Heart left ventricle (tissue), 16 donors: ENCODE data around the gene TENT5C. TPM values are rescaled to one million over a fixed set of nuclear protein-coding genes. Genes with fewer than 3 reads are reported as not detected.
A peak's percentile ranks its signal among the peaks of the same experiment; 100 is the strongest.

Experiments used
- ATAC-seq, 4 donors: fragments of 200-7000 bp; cut with Tn5 transposase; one replicate each; pipeline ENCODE4 v1.9.1; 2020 to 2022; ENCODE audit warnings: moderate library complexity in 4 of 4, mild to moderate bottlenecking in 3 of 4, moderate number of reproducible peaks in 1 of 4
- DNase-seq, 5 donors: peaks; one replicate each; pipeline ENCODE4 v3.0.0-alpha.2; 2020
- H3K27ac ChIP-seq, 12 donors: fragments of 200-600 bp; sonication (generic) in 4 of 12; one replicate each; pipeline versions ENCODE4 v1.5.0 to v1.8.0; 2016 to 2022; ENCODE audit warnings: mild to moderate bottlenecking in 2 of 12
- H3K27me3 ChIP-seq, 9 donors: fragments of 200-600 bp; sonication (generic) in 2 of 9; one replicate each; pipeline versions ENCODE4 v1.5.1 to v1.8.0; 2016 to 2022; ENCODE audit warnings: mild to moderate bottlenecking in 3 of 9
- H3K36me3 ChIP-seq, 9 donors: fragments of 200-600 bp; sonication (generic) in 2 of 9; one replicate each; pipeline versions ENCODE4 v1.5.0 to v1.8.0; 2018 to 2022; ENCODE audit warnings: mild to moderate bottlenecking in 2 of 9
- H3K4me1 ChIP-seq, 12 donors: fragments of 200-600 bp; sonication (generic) in 4 of 12; one replicate each; pipeline versions ENCODE4 v1.5.0 to v1.8.0; 2016 to 2022; ENCODE audit warnings: mild to moderate bottlenecking in 3 of 12
- H3K4me3 ChIP-seq, 12 donors: fragments of 200-600 bp; sonication (generic) in 4 of 12; one replicate each; pipeline versions ENCODE4 v1.5.0 to v1.8.0; 2017 to 2022; ENCODE audit warnings: mild to moderate bottlenecking in 9 of 12, moderate library complexity in 4 of 12
- H3K9me3 ChIP-seq, 12 donors: fragments of 200-600 bp; sonication (generic) in 4 of 12; one replicate each; pipeline versions ENCODE4 v1.5.0 to v1.8.0; 2016 to 2022; ENCODE audit warnings: mild to moderate bottlenecking in 1 of 12
- CTCF ChIP-seq, 12 donors: fragments of 200-600 bp; sonication (generic) in 4 of 12; IDR thresholded peaks; one replicate each; pipeline versions ENCODE4 v1.5.0 to v1.8.0; 2018 to 2022; ENCODE audit warnings: antibody characterized with exemption in 12 of 12, mild to moderate bottlenecking in 5 of 12
- POLR2A ChIP-seq, 2 donors: fragments of 450-650 bp; IDR thresholded peaks; one replicate each; pipeline ENCODE4 v1.6.1; 2017; ENCODE audit warnings: antibody characterized with exemption in 2 of 2, mild to moderate bottlenecking in 2 of 2, moderate library complexity in 2 of 2
- WGBS, 4 donors: extraction: QIAGEN DNeasy Blood & Tissue Kit in 2 of 4; methylation state at CpG; one replicate each; pipeline versions ENCODE4 v1.1.5 to v1.1.7; 2013 to 2018; 5-methylcytosine and 5-hydroxymethylcytosine counted together
- intact Hi-C, 10 donors: fragments of 100-400 bp; cut with DNase I; formaldehyde crosslinking; loops; one replicate each; pipeline versions ENCODE4 v1.11.1 to v1.14.2; 2022
- polyA plus RNA-seq, 2 donors: library from polyadenylated mRNA; stranded (reverse); fragments of 200-250 nt; gene quantifications; one replicate each; pipeline ENCODE4 v1.2.3, GENCODE V29; 2013
- total RNA-seq, 9 donors: library from RNA; depleted of rRNA in 2 of 9; stranded (reverse); fragments of >200 nt in 2 of 9; fragmentation: NEBNext Ultra II Directional in 3 of 9; extraction: Animal tissue kit (Norgen Biotek cat#: 25700) in 3 of 9; gene quantifications; one replicate each; pipeline versions ENCODE4 v1.1.0 to v1.2.4, GENCODE V29; 2016 to 2023
- donor health status: ischemic (EF 13 %, LVEDD 7.1; RV severe dilation, severe dysfunction).
- donor health status: healthy with polysubstance abuse.
- donor health status: DM: no; HTN: yes; CAD: no.
- donor health status: DM: no; HTN: no; CAD: no.
- donor health status: ischemic (EF 25% LVEDD 6.9; RV normal size, moderate dysfunction).
- donor health status: ischemic (EF 25% LVEDD 5.7; RV mildly dilated, moderate dysfunction).
- donor health status: healthy.
- donor health status: DM: yes; HTN: yes; CAD: no.
- donor health status: ischemic (EF 35%, LVEDD 5.7; RV mildly dilated, moderate dysfunction).
- donor health status: nonischemic (EF 11% LVEDD 7.7; RV severe dilation, severe dysfunction).
- donor health status: DM: yes; HTN: yes; CAD: no.
- donor health status: PGD.
- donor health status: ischemic (EF 29% LVEDD 5.4; RV normal size, mild dysfunction).
- donor health status: nonischemic (EF 23%, LVEDD 6.1; RV moderate dilation, normal function).

TENT5C gene
- total and polyA plus RNA-seq, 11 donors, result 3.7 to 21.6 (median 14.5) TPM

GRCh38 chr1:117613249-117613968, 7.6 kb downstream of the TENT5C start:
- Histone ChIP-seq H3K4me3 (no peak overlapping the region), H3K4me1 (peaks cover 0 to 67% (median 39%) of the 10 kb centered on the region in 12 donors), H3K36me3 (no peaks in the 10 kb centered on the region), H3K9me3 (no peaks in the 10 kb centered on the region), H3K27me3 (no peaks in the 10 kb centered on the region), H3K27ac (peak overlapping the region in 9 of 12 donors; percentile 19 to 65 (median 47))
- ATAC-seq (peak in 1 of 4 donors; percentile 38), DNase-seq (peak in 1 of 5 donors; percentile 6)
- intact Hi-C loops, result loop anchor here in 1 of 10 donors (5.0 kb wide), 1 partner anchor 59 kb away; no protein-coding TSS in a partner anchor
- WGBS, 4 donors, result 58 to 61% (median 60%) methylated on average over 8 of the region's 8 CpGs
- TF ChIP-seq POLR2A (IDR thresholded peaks at IDR 0.05) (no peak), CTCF (IDR thresholded peaks at IDR 0.05) (no peak)

- Histone ChIP-seq H3K27ac (peak overlapping the region in 5 of 12 donors; percentile 19 to 65 (median 61)), H3K27me3 (no peaks in the 10 kb centered on the region), H3K36me3 (no peaks in the 10 kb centered on the region), H3K9me3 (no peaks in the 10 kb centered on the region), H3K4me1 (peaks cover 0 to 60% (median 35%) of the 10 kb centered on the region in 12 donors), H3K4me3 (no peak overlapping the region)
- peak in 1 of 5 donors; percentile 7 for DNase-seq
- WGBS, 4 donors, result 51 to 74% (median 60%) methylated on average over 9 of the region's 9 CpGs
- TF ChIP-seq POLR2A (IDR thresholded peaks at IDR 0.05), result no peak
- no peak for TF ChIP-seq CTCF (IDR thresholded peaks at IDR 0.05)
- intact Hi-C loops, result loop anchor here in 1 of 10 donors (5.0 kb wide), 1 partner anchor 58 kb away; no protein-coding TSS in a partner anchor
- no peak for ATAC-seq
Measured at GRCh38 chr1:117613969-117614729, 8.3 kb downstream of the TENT5C start.

GRCh38 chr1:117615474-117615873, 9.6 kb downstream of the TENT5C start:
- 46 to 85% (median 74%) methylated on average over 3 of the region's 3 CpGs for WGBS, 4 donors
- ATAC-seq (no peak), DNase-seq (no peak)
- intact Hi-C loops, result no loop called here
- Histone ChIP-seq H3K36me3 (no peaks in the 10 kb centered on the region), H3K4me3 (no peak overlapping the region), H3K9me3 (no peaks in the 10 kb centered on the region), H3K27ac (no peak overlapping the region), H3K4me1 (peaks cover 0 to 49% (median 28%) of the 10 kb centered on the region in 12 donors), H3K27me3 (no peaks in the 10 kb centered on the region)
- TF ChIP-seq CTCF (IDR thresholded peaks at IDR 0.05) (no peak), POLR2A (IDR thresholded peaks at IDR 0.05) (no peak)

GRCh38 chr1:117616356-117616755, 10.5 kb downstream of the TENT5C start:
- no peak overlapping the region for H3K4me3 ChIP-seq
- ATAC-seq, result no peak
- no peaks in the 10 kb centered on the region for H3K9me3 ChIP-seq
- no peaks in the 10 kb centered on the region for H3K36me3 ChIP-seq
- no peak for DNase-seq
- no peaks in the 10 kb centered on the region for H3K27me3 ChIP-seq
- 81 to 87% (median 83%) methylated on average over 3 of the region's 3 CpGs for WGBS, 4 donors
- no peak overlapping the region for H3K27ac ChIP-seq
- TF ChIP-seq POLR2A (IDR thresholded peaks at IDR 0.05) (no peak), CTCF (IDR thresholded peaks at IDR 0.05) (no peak)
- intact Hi-C loops, result no loop called here
- peaks cover 0 to 41% (median 25%) of the 10 kb centered on the region in 12 donors for H3K4me1 ChIP-seq
